Measurements from ENCODE around the gene SLC22A23.

Gene SLC22A23

GRCh38 chr6:3280866-3281465 is 175.9 kb downstream of the SLC22A23 start:
- no peak for FAIRE-seq

- no peak for FAIRE-seq
Observed at GRCh38 chr6:3280091-3280490, 176.8 kb downstream of the SLC22A23 start.

- no peak for FAIRE-seq
Observed at GRCh38 chr6:3278691-3279090, 178.2 kb downstream of the SLC22A23 start.

GRCh38 chr6:3277851-3278416 is 178.9 kb downstream of the SLC22A23 start:
- no peak for FAIRE-seq

GRCh38 chr6:3277251-3277650 is 179.6 kb downstream of the SLC22A23 start:
- no peak for FAIRE-seq

GRCh38 chr6:3276174-3277167 is 180.4 kb downstream of the SLC22A23 start:
- no peak for FAIRE-seq

- FAIRE-seq = no peak
Observed at GRCh38 chr6:3273707-3274521, 182.9 kb downstream of the SLC22A23 start.

GRCh38 chr6:3272911-3273547 is 183.8 kb downstream of the SLC22A23 start:
- no peak for FAIRE-seq

- no peak for FAIRE-seq
Observed at GRCh38 chr6:3271756-3272155, 185.1 kb downstream of the SLC22A23 start.

- FAIRE-seq = no peak
Observed at GRCh38 chr6:3270258-3270657, 186.6 kb downstream of the SLC22A23 start.

GRCh38 chr6:3269281-3269975 is 187.4 kb downstream of the SLC22A23 start:
- no peak for FAIRE-seq

- FAIRE-seq = no peak
Observed at GRCh38 chr6:3268680-3269079, 188.2 kb downstream of the SLC22A23 start.

GRCh38 chr6:3267162-3267561 is 189.7 kb downstream of the SLC22A23 start:
- FAIRE-seq = no peak

GRCh38 chr6:3266170-3266569 is 190.7 kb downstream of the SLC22A23 start:
- FAIRE-seq = no peak

GRCh38 chr6:3265671-3266070 is 191.2 kb downstream of the SLC22A23 start:
- FAIRE-seq = no peak

GRCh38 chr6:3264356-3264755 is 192.5 kb downstream of the SLC22A23 start:
- no peak for FAIRE-seq

- no peak for FAIRE-seq
Observed at GRCh38 chr6:3263096-3263495, 193.8 kb downstream of the SLC22A23 start.

- FAIRE-seq = no peak
Observed at GRCh38 chr6:3261921-3262320, 194.9 kb downstream of the SLC22A23 start.

- FAIRE-seq = no peak
Observed at GRCh38 chr6:3261518-3261820, 195.4 kb downstream of the SLC22A23 start.

GRCh38 chr6:3260772-3261517 is 195.9 kb downstream of the SLC22A23 start:
- FAIRE-seq = no peak

GRCh38 chr6:3260296-3260695 is 196.6 kb downstream of the SLC22A23 start:
- no peak for FAIRE-seq
